ENCODE results near the gene SPEM2. TPM values are rescaled to one million over a fixed set of nuclear protein-coding genes. Genes with fewer than 3 reads are reported as not detected.

The SPEM2 gene
- total RNA-seq, 4 donors from 2014 or later, result not detected

DNA sequence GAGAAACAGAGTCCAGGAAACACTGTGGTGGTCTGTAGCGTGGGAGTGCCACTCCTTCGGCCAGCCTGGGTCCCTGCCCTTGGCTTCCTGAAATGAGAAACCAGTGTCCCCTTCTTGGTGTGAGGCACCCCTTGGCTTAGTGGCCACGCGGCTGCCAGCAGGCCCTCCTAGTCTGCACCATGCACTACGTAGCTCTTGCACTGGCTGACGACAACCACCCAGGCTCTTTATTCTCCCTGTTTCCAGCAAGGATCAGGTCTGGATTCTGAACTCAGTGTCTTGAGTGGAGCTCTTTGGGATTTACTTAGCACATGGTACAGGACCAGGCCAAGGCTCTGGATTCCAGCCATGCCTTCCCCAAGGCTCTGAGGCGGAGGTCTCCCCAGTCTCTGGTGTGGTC, 2.1 kb downstream of the SPEM2 start:
- no peaks in the 10 kb centered on the region for H3K9me3 ChIP-seq
- H3K27ac ChIP-seq, result no peak overlapping the region
- H3K4me3 ChIP-seq, result no peak overlapping the region
- H3K4me1 ChIP-seq, result no peaks in the 10 kb centered on the region
- H3K36me3 ChIP-seq, result no peaks in the 10 kb centered on the region
- H3K27me3 ChIP-seq, result no peaks in the 10 kb centered on the region
- DNase-seq, result no peak
- intact Hi-C loops (cut with DNase I; ENCODE audit: low total_unique reads), result no loop called here
- TF ChIP-seq, protein P1, sequence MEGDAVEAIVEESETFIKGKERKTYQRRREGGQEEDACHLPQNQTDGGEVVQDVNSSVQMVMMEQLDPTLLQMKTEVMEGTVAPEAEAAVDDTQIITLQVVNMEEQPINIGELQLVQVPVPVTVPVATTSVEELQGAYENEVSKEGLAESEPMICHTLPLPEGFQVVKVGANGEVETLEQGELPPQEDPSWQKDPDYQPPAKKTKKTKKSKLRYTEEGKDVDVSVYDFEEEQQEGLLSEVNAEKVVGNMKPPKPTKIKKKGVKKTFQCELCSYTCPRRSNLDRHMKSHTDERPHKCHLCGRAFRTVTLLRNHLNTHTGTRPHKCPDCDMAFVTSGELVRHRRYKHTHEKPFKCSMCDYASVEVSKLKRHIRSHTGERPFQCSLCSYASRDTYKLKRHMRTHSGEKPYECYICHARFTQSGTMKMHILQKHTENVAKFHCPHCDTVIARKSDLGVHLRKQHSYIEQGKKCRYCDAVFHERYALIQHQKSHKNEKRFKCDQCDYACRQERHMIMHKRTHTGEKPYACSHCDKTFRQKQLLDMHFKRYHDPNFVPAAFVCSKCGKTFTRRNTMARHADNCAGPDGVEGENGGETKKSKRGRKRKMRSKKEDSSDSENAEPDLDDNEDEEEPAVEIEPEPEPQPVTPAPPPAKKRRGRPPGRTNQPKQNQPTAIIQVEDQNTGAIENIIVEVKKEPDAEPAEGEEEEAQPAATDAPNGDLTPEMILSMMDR (IDR thresholded peaks at IDR 0.05), result no peak
- no peak for TF ChIP-seq POLR2A (IDR thresholded peaks at IDR 0.05)

DNA sequence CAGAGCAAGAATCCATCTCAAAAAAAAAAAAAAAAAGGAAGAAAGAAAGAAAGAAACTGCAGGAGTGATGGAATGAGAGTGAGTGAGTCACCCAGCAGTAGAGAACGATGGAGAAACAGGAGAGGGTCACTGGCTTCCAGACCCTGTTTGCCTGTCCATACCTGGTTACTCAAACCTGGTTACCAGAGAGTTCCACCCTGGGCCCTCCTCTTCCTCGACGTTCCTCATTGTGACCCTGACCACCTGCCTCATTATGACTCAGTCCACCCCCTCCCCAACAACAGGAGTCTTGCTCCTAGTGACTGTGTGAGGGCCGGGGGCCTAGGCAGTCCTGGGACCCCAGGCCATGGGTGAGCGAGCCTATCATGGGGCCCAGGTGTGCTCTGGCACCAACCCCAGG, 3.1 kb downstream of the SPEM2 start, which contains the start of gene SPEM3:
Gene SPEM3, plus strand, starts transcription at position 301 of the 400 bp plus-strand sequence. Its CDS starts 46 bp downstream, at position 347.
- Histone ChIP-seq H3K36me3 (no peaks in the 10 kb centered on the region), H3K27ac (no peak within 1 kb of the TSS), H3K27me3 (no peaks in the 10 kb centered on the region), H3K4me1 (no peaks in the 10 kb centered on the region), H3K9me3 (no peaks in the 10 kb centered on the region), H3K4me3 (no peak within 1 kb of the TSS)
- intact Hi-C loops (cut with DNase I; ENCODE audit: low total_unique reads), result no loop called here
- no peak for DNase-seq
- TF ChIP-seq POLR2A (IDR thresholded peaks at IDR 0.05), result no peak
- TF ChIP-seq, protein P1 (IDR thresholded peaks at IDR 0.05), result no peak

DNA sequence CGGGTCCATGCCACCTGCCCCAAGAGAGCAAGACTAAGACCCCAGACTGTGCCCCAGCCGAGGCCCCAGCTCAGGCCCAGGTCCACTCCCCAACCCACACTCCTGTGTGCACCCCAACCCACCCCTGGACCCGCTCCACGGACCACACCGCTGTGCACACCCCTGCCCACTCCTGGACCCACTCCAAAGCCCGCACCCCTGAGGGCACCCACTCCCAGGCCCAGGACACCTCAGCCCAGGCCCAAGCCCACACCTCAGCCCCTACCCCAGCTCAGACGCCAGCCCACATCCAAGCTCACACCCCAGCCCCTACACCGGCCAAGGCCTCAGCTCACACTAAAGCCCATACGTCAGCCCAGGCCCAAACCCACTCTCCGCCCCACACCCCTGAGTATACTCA, 4.3 kb downstream of the SPEM2 start:
- Histone ChIP-seq H3K27ac (no peak overlapping the region), H3K27me3 (no peaks in the 10 kb centered on the region), H3K9me3 (no peaks in the 10 kb centered on the region), H3K36me3 (no peaks in the 10 kb centered on the region), H3K4me1 (no peaks in the 10 kb centered on the region), H3K4me3 (no peak overlapping the region)
- no peak for DNase-seq
- TF ChIP-seq POLR2A (IDR thresholded peaks at IDR 0.05), result no peak
- TF ChIP-seq, protein P1 (IDR thresholded peaks at IDR 0.05), result no peak
- intact Hi-C loops (cut with DNase I; ENCODE audit: low total_unique reads), result loop anchor here (10.0 kb wide), 1 partner anchor 55 kb away; the partner anchor contains the start of genes POLR2A and SLC35G6

DNA sequence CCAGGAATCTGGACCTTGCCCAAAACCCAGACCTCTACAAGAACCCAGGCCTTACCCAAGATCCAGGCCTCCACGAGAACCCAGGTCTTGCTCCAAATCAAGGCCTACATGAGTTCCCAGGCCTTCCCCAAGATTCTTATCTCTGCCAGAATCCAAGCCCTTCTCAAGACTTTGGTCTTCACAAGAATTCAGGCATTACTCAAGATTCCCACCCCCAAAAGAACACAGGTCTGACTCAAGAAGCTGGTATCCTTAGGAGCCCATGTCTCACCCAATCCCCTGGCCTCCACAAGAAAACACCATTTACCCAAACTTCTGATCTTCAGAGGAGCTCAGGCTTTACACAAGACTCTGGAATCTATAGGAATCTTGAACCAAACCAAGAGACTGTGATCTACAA, 5.8 kb downstream of the SPEM2 start:
- Histone ChIP-seq H3K27ac (no peak overlapping the region), H3K36me3 (no peaks in the 10 kb centered on the region), H3K4me1 (peaks cover 0 to 11% of the 10 kb centered on the region in 2 donors), H3K9me3 (no peaks in the 10 kb centered on the region), H3K4me3 (no peak overlapping the region), H3K27me3 (no peaks in the 10 kb centered on the region)
- no peak for DNase-seq
- intact Hi-C loops (cut with DNase I; ENCODE audit: low total_unique reads), result loop anchor here (10.0 kb wide), 1 partner anchor 54 kb away; the partner anchor contains the start of genes POLR2A and SLC35G6
- TF ChIP-seq POLR2A (IDR thresholded peaks at IDR 0.05), result no peak
- TF ChIP-seq, protein P1 (IDR thresholded peaks at IDR 0.05), result no peak

GRCh38 chr17:7432296-7432695, 6.9 kb downstream of the SPEM2 start:
- Histone ChIP-seq H3K36me3 (no peaks in the 10 kb centered on the region), H3K4me1 (peaks cover 0 to 18% of the 10 kb centered on the region in 2 donors), H3K4me3 (no peak overlapping the region), H3K9me3 (no peaks in the 10 kb centered on the region), H3K27me3 (no peaks in the 10 kb centered on the region), H3K27ac (no peak overlapping the region)
- TF ChIP-seq, protein P1 (IDR thresholded peaks at IDR 0.05), result no peak
- no peak for TF ChIP-seq POLR2A (IDR thresholded peaks at IDR 0.05)
- intact Hi-C loops (cut with DNase I; ENCODE audit: low total_unique reads), result loop anchor here (10.0 kb wide), 1 partner anchor 53 kb away; the partner anchor contains the start of genes POLR2A and SLC35G6
- DNase-seq, result no peak
